ENCODE results near the gene MTMR11. TPM values are rescaled to one million over a fixed set of nuclear protein-coding genes. Genes with fewer than 3 reads are reported as not detected.

MTMR11 gene
- total and polyA plus RNA-seq, 2 of the 13 experiments (the other 11 are each of a cell fraction or from before 2014, with no cell fraction given) = 0.49 to 2.8 TPM

GRCh38 chr1:149978547-149979023 lies 41.9 kb upstream of the MTMR11 start (continued):
- TF ChIP-seq ZNF572 (CRISPR knock-in tag; IDR thresholded peaks at IDR 0.05) (no peak), MLX (CRISPR knock-in tag; IDR thresholded peaks at IDR 0.05) (no peak), PAXIP1 (CRISPR knock-in tag; conservative IDR thresholded peaks at IDR 0.05) (peak; percentile 46), ZNF557 (CRISPR knock-in tag; IDR thresholded peaks at IDR 0.05) (no peak), GLMP (CRISPR knock-in tag; IDR thresholded peaks at IDR 0.05; ENCODE audit: borderline replicate concordance) (no peak), ZKSCAN5 (CRISPR knock-in tag; IDR thresholded peaks at IDR 0.05) (no peak), ONECUT2 (CRISPR knock-in tag; IDR thresholded peaks at IDR 0.05) (no peak), THRA (CRISPR knock-in tag; IDR thresholded peaks at IDR 0.05; ENCODE audit: borderline replicate concordance) (peak; percentile 31; the same call in 1 of the 2 replicates), ZBTB3 (CRISPR knock-in tag; IDR thresholded peaks at IDR 0.05; ENCODE audit: borderline replicate concordance, low read depth) (no peak), IRF2 (CRISPR knock-in tag; IDR thresholded peaks at IDR 0.05) (no peak), POLR2AphosphoS2 (IDR thresholded peaks at IDR 0.05; ENCODE audit: low read depth, low read length) (no peak), NR2F6 (IDR thresholded peaks at IDR 0.05) (peak; percentile 88), NR2F6 (CRISPR knock-in tag; IDR thresholded peaks at IDR 0.05) (peak; percentile 83), NBN (conservative IDR thresholded peaks at IDR 0.05) (no peak), ZSCAN29 (CRISPR knock-in tag; conservative IDR thresholded peaks at IDR 0.05) (no peak), MLLT10 (CRISPR knock-in tag; IDR thresholded peaks at IDR 0.05) (no peak), ETV5 (CRISPR knock-in tag; IDR thresholded peaks at IDR 0.05; ENCODE audit: borderline replicate concordance) (no peak), ELF3 (CRISPR knock-in tag; IDR thresholded peaks at IDR 0.05) (no peak), TCF7L2 (IDR thresholded peaks at IDR 0.05; ENCODE audit: low read depth, low read length) (no peak), LCORL (IDR thresholded peaks at IDR 0.05) (no peak), LCORL (CRISPR knock-in tag; IDR thresholded peaks at IDR 0.05) (0 out of 2 replicates have a peak, but pooled peaks have one; percentile 46), ZNF274 (CRISPR knock-in tag; IDR thresholded peaks at IDR 0.05) (no peak), HOXA3 (CRISPR knock-in tag; IDR thresholded peaks at IDR 0.05) (no peak), SMAD9 (CRISPR knock-in tag; IDR thresholded peaks at IDR 0.05) (no peak), ZNF83 (CRISPR knock-in tag; IDR thresholded peaks at IDR 0.05; ENCODE audit: borderline replicate concordance) (no peak), ZNF639 (CRISPR knock-in tag; conservative IDR thresholded peaks at IDR 0.05) (no peak), RFX5 (IDR thresholded peaks at IDR 0.05; ENCODE audit: low read depth, low read length) (no peak)
